ENCODE results near the gene WDR62. TPM values are rescaled to one million over a fixed set of nuclear protein-coding genes. Genes with fewer than 3 reads are reported as not detected.
"Not testable (repeated sequence)": the region's sequence is repeated elsewhere in the genome, so short reads cannot be mapped to it uniquely, and the experiment has no call there.

The WDR62 gene
- total RNA-seq, 1 donor = 1.4 TPM

GRCh38 chr19:36121486-36122124, 66.9 kb downstream of the WDR62 start:
- peaks cover 6% of the 10 kb centered on the region for H4K20me1 ChIP-seq (ENCODE audit: insufficient read depth, low read length)
- H2AFZ ChIP-seq (ENCODE audit: low read length) = no peak overlapping the region
- H3K4me2 ChIP-seq (ENCODE audit: insufficient read depth, low read length) = no peak overlapping the region
- H3K27me3 ChIP-seq (ENCODE audit: insufficient read depth, low read length) = no peaks in the 10 kb centered on the region
- DNase-seq (ENCODE audit: insufficient read length, low spot score, missing footprints) = peak; percentile 64
- H3K9me3 ChIP-seq (ENCODE audit: low read depth, low read length) = no peaks in the 10 kb centered on the region
- H3K4me3 ChIP-seq (ENCODE audit: insufficient read depth, low read length) = no peak overlapping the region
- H3K79me2 ChIP-seq (ENCODE audit: insufficient read depth, low read length) = peaks cover 20% of the 10 kb centered on the region
- no peak for TF ChIP-seq CTCF (IDR thresholded peaks at IDR 0.05; ENCODE audit: extremely low read depth, low read depth, low read length)
- H3K4me1 ChIP-seq (ENCODE audit: insufficient read depth, low read length) = no peaks in the 10 kb centered on the region
- peaks cover 51% of the 10 kb centered on the region for H3K36me3 ChIP-seq (ENCODE audit: insufficient read depth, low read length)
- no peak overlapping the region for H3K27ac ChIP-seq (ENCODE audit: low read depth, low read length)

GRCh38 chr19:36125557-36125956, 70.9 kb downstream of the WDR62 start:
- Histone ChIP-seq H3K79me2 (ENCODE audit: insufficient read depth, low read length) (no peaks in the 10 kb centered on the region), H4K20me1 (ENCODE audit: insufficient read depth, low read length) (peaks cover 2% of the 10 kb centered on the region), H3K4me3 (ENCODE audit: insufficient read depth, low read length) (no peak overlapping the region), H3K9me3 (ENCODE audit: low read depth, low read length) (no peaks in the 10 kb centered on the region), H3K4me2 (ENCODE audit: insufficient read depth, low read length) (no peak overlapping the region), H3K36me3 (ENCODE audit: insufficient read depth, low read length) (peaks cover 28% of the 10 kb centered on the region), H3K27ac (ENCODE audit: low read depth, low read length) (no peak overlapping the region), H2AFZ (ENCODE audit: low read length) (no peak overlapping the region), H3K27me3 (ENCODE audit: insufficient read depth, low read length) (no peaks in the 10 kb centered on the region), H3K4me1 (ENCODE audit: insufficient read depth, low read length) (peaks cover 10% of the 10 kb centered on the region)
- DNase-seq (ENCODE audit: insufficient read length, low spot score, missing footprints) = no peak
- no peak for TF ChIP-seq CTCF (IDR thresholded peaks at IDR 0.05; ENCODE audit: extremely low read depth, low read depth, low read length)

- H3K4me1 ChIP-seq (ENCODE audit: insufficient read depth, low read length) = peaks cover 10% of the 10 kb centered on the region
- H3K27ac ChIP-seq (ENCODE audit: low read depth, low read length) = peak overlapping the region; percentile 46
- TF ChIP-seq CTCF (IDR thresholded peaks at IDR 0.05; ENCODE audit: extremely low read depth, low read depth, low read length) = no peak
- no peaks in the 10 kb centered on the region for H4K20me1 ChIP-seq (ENCODE audit: insufficient read depth, low read length)
- H3K36me3 ChIP-seq (ENCODE audit: insufficient read depth, low read length) = peaks cover 19% of the 10 kb centered on the region
- H3K4me2 ChIP-seq (ENCODE audit: insufficient read depth, low read length) = peak overlapping the region; percentile 91
- no peaks in the 10 kb centered on the region for H3K27me3 ChIP-seq (ENCODE audit: insufficient read depth, low read length)
- H2AFZ ChIP-seq (ENCODE audit: low read length) = peak overlapping the region; percentile 93
- peak overlapping the region; percentile 62 for H3K4me3 ChIP-seq (ENCODE audit: insufficient read depth, low read length)
- DNase-seq (ENCODE audit: insufficient read length, low spot score, missing footprints) = no peak
- no peaks in the 10 kb centered on the region for H3K9me3 ChIP-seq (ENCODE audit: low read depth, low read length)
- H3K79me2 ChIP-seq (ENCODE audit: insufficient read depth, low read length) = no peaks in the 10 kb centered on the region
Measured at GRCh38 chr19:36128392-36128736, 73.7 kb downstream of the WDR62 start.

- DNase-seq (ENCODE audit: insufficient read length, low spot score, missing footprints); H3K4me3 ChIP-seq (ENCODE audit: insufficient read depth, low read length); H3K79me2 ChIP-seq (ENCODE audit: insufficient read depth, low read length); H2AFZ ChIP-seq (ENCODE audit: low read length); H3K27me3 ChIP-seq (ENCODE audit: insufficient read depth, low read length); H3K36me3 ChIP-seq (ENCODE audit: insufficient read depth, low read length); H4K20me1 ChIP-seq (ENCODE audit: insufficient read depth, low read length); H3K9me3 ChIP-seq (ENCODE audit: low read depth, low read length); H3K4me2 ChIP-seq (ENCODE audit: insufficient read depth, low read length); H3K27ac ChIP-seq (ENCODE audit: low read depth, low read length): not testable (repeated sequence)
- H3K4me1 ChIP-seq (ENCODE audit: insufficient read depth, low read length) = peaks cover 10% of the 10 kb centered on the region
Measured at GRCh38 chr19:36131221-36131620, 76.5 kb downstream of the WDR62 start.

GRCh38 chr19:36134867-36135266, 80.2 kb downstream of the WDR62 start:
- H2AFZ ChIP-seq (ENCODE audit: low read length); H3K4me2 ChIP-seq (ENCODE audit: insufficient read depth, low read length); H3K79me2 ChIP-seq (ENCODE audit: insufficient read depth, low read length); DNase-seq (ENCODE audit: insufficient read length, low spot score, missing footprints); H3K36me3 ChIP-seq (ENCODE audit: insufficient read depth, low read length); H3K27me3 ChIP-seq (ENCODE audit: insufficient read depth, low read length); H3K4me3 ChIP-seq (ENCODE audit: insufficient read depth, low read length); H3K9me3 ChIP-seq (ENCODE audit: low read depth, low read length); H3K27ac ChIP-seq (ENCODE audit: low read depth, low read length); H4K20me1 ChIP-seq (ENCODE audit: insufficient read depth, low read length): not testable (repeated sequence)
- H3K4me1 ChIP-seq (ENCODE audit: insufficient read depth, low read length) = peaks cover 12% of the 10 kb centered on the region
